GM12878 (cell line): ENCODE measurements around the gene STK4. TPM values are rescaled to one million over a fixed set of nuclear protein-coding genes. Genes with fewer than 3 reads are reported as not detected.

Experiments
- ATAC-seq: fragments of 200-7000 bp; cut with Tn5 transposase; 3 replicates; pipeline ENCODE4 v1.9.1; 2020; ENCODE audit warnings: mild to moderate bottlenecking, moderate library complexity
- BruUV-seq: library from RNA; stranded (reverse); fragments of 400-500 nt; replicated peaks from 2 replicates; lab custom pipeline; 2021; lab: Mats Ljungman, UMichigan
- CTCF ChIA-PET: fragments of 300-600 bp; sonication (Branson Sonifier 250); formaldehyde crosslinking; extraction: SDS; loops from one replicate; lab custom pipeline; 2021; ENCODE audit warnings: inconsistent platforms; lab: Yijun Ruan, JAX
- POLR2A ChIA-PET: fragments of 350-600 bp; formaldehyde crosslinking; extraction: SDS; loops from one replicate; lab custom pipeline; 2021; ENCODE audit warnings: inconsistent platforms; lab: Charles Lee
- RAD21 ChIA-PET: fragments of 300-600 bp; sonication (Branson Sonifier 250); formaldehyde crosslinking; loops from one replicate; lab custom pipeline; 2023; ENCODE audit warnings: antibody characterized with exemption; ENCODE audit not compliant: unreplicated experiment; lab: Charles Lee
- SMC1A ChIA-PET: fragments of 300-600 bp; sonication (Branson Sonifier 250); formaldehyde crosslinking; loops from one replicate; lab custom pipeline; 2023; ENCODE audit not compliant: unreplicated experiment, uncharacterized antibody; lab: Charles Lee
- DNase-seq: peaks from one replicate; pipeline ENCODE4 v3.0.0-alpha.2; 2011; ENCODE audit warnings: low read depth, low spot score
- FAIRE-seq: peaks from 3 replicates; lab custom pipeline; 2011; peaks lifted over from hg19 to GRCh38; lab: Jason Lieb, UNC
- H2AFZ ChIP-seq: 2 replicates; pipeline ENCODE4 v1.6.0; 2011; ENCODE audit warnings: low read depth, low read length, control low read depth; ENCODE audit not compliant: control insufficient read depth
- H3K27ac ChIP-seq: 2 replicates; pipeline ENCODE4 v1.5.1; 2011; ENCODE audit warnings: control low read depth; ENCODE audit not compliant: control insufficient read depth, insufficient read depth
- H3K27me3 ChIP-seq, 2 experiments: replicated peaks in 1 of 2; 2 replicates each; pipeline versions ENCODE4 v1.6.0 to v1.6.1; 2011; ENCODE audit warnings: low read length in 1 of 2; ENCODE audit not compliant: control insufficient read depth in 2 of 2, insufficient read depth in 2 of 2
- H3K36me3 ChIP-seq, 2 experiments: 2 replicates each; pipeline ENCODE4 v1.5.1; 2011; ENCODE audit warnings: low read length in 1 of 2; ENCODE audit not compliant: control insufficient read depth in 2 of 2, insufficient read depth in 2 of 2
- H3K4me1 ChIP-seq: 2 replicates; pipeline ENCODE4 v1.6.1; 2011; ENCODE audit warnings: mild to moderate bottlenecking, low read length, moderate library complexity, mixed read lengths; ENCODE audit not compliant: control insufficient read depth, insufficient read depth
- H3K4me2 ChIP-seq: 2 replicates; pipeline ENCODE4 v1.6.0; 2011; ENCODE audit warnings: control low read depth; ENCODE audit not compliant: control insufficient read depth, insufficient read depth
- H3K4me3 ChIP-seq: fragments of 200-600 bp; sonication (generic); 2 replicates; pipeline ENCODE4 v1.5.1; 2016
- H3K79me2 ChIP-seq: 2 replicates; pipeline ENCODE4 v1.6.0; 2011; ENCODE audit warnings: low read length; ENCODE audit not compliant: control insufficient read depth, insufficient read depth
- H3K9ac ChIP-seq: 2 replicates; pipeline ENCODE4 v1.8.0; 2011; ENCODE audit warnings: low read length, control low read depth, mixed read lengths; ENCODE audit not compliant: control insufficient read depth, insufficient read depth
- H3K9me3 ChIP-seq: replicated peaks from 3 replicates; pipeline ENCODE4 v1.5.1; 2011; ENCODE audit warnings: mild to moderate bottlenecking, low read length; ENCODE audit not compliant: control insufficient read depth, insufficient read depth
- H4K20me1 ChIP-seq: 2 replicates; pipeline ENCODE4 v1.6.0; 2011; ENCODE audit not compliant: control insufficient read depth, insufficient read depth
- RCOR1 ChIP-seq: conservative IDR thresholded peaks from 2 replicates; pipeline ENCODE4 v1.6.1; 2012; ENCODE audit warnings: low read depth, low read length, improper control_type of control experiment
- SIX5 ChIP-seq: IDR thresholded peaks from 2 replicates; pipeline ENCODE4 v1.6.1; 2011; ENCODE audit warnings: mild to moderate bottlenecking, low read depth, low read length, moderate library complexity; ENCODE audit not compliant: severe bottlenecking
- WGBS: methylation state at CpG from one replicate; pipeline ENCODE4 v1.1.6; 2016; ENCODE audit warnings: low lambda C conversion rate; ENCODE audit not compliant: insufficient replicate concordance, insufficient coverage; ENCODE audit errors: missing lambda C conversion rate; 5-methylcytosine and 5-hydroxymethylcytosine counted together
- in situ Hi-C: fragments of 300-500 bp; cut with MboI; formaldehyde crosslinking; loops from 9 replicates; pipeline ENCODE4 v1.14.3; 2018; ENCODE audit warnings: mixed read lengths
- intact Hi-C: fragments of 100-400 bp; cut with micrococcal nuclease; formaldehyde crosslinking; loops from one replicate; pipeline ENCODE4 v1.14.2; 2022; ENCODE audit not compliant: unreplicated experiment
- polyA plus RNA-seq, 11 experiments: library from polyadenylated mRNA; depleted of rRNA in 4 of 11; unstranded in 6 of 11; stranded (reverse) in 5 of 11; fragments of >200 nt; fragmentation: Nextera tagmentation in 4 of 11; fragmentation: Illumina TruSeq in 1 of 11; extraction: Ambion mirVana in 4 of 11; extraction: Trizol in 1 of 11; gene quantifications; 1 replicate in 1 of 11; 2 replicates in 10 of 11; pipeline versions ENCODE4 v1.2.1 to v1.2.3, GENCODE V29; 2011 to 2016; ENCODE audit warnings: inconsistent platforms in 2 of 11, missing spikeins in 2 of 11, low read depth in 1 of 11
- total RNA-seq, 4 experiments: library from RNA; depleted of rRNA in 3 of 4; stranded (reverse); fragments of >200 nt in 3 of 4; fragmentation: Illumina TruSeq in 1 of 4; extraction: Trizol in 1 of 4; gene quantifications; 2 replicates each; pipeline versions ENCODE4 v1.2.1 to v1.2.3, GENCODE V29; 2013 to 2021
- TF ChIP-seq, protein P1 (sequence below): fragments of 450-650 bp; formaldehyde crosslinking; IDR thresholded peaks from 2 replicates; pipeline ENCODE4 v1.5.0; 2022; ENCODE audit warnings: mild to moderate bottlenecking, missing genetic modification characterization

STK4 gene
- total and polyA plus RNA-seq, 10 of the 15 experiments (the other 5 are each of a cell fraction or from before 2014, with no cell fraction given): 24.0 to 135 (median 89.7) TPM

DNA sequence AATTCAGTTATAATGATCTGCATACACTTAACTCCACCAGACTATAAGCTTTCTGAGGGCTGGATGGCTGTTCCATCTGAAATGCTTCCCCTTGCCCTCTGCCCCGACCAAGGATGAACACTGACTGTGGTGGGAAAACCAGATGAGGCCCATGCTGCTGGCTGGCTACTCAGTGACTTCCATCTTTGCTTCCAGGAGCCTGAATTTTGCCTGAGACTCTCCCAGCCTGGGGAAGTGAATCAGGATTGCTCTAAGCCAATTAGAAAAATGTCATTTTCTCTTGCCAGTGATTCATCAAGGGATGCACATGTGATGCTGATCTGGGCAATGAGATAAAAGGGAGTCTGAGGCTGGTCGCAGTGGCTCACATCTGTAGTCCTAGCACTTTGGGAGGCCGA is 4.4 kb upstream of the STK4 start:
- ATAC-seq (no peak), DNase-seq (no peak), FAIRE-seq (no peak)
- no peak for TF ChIP-seq RCOR1
- TF ChIP-seq, protein P1, sequence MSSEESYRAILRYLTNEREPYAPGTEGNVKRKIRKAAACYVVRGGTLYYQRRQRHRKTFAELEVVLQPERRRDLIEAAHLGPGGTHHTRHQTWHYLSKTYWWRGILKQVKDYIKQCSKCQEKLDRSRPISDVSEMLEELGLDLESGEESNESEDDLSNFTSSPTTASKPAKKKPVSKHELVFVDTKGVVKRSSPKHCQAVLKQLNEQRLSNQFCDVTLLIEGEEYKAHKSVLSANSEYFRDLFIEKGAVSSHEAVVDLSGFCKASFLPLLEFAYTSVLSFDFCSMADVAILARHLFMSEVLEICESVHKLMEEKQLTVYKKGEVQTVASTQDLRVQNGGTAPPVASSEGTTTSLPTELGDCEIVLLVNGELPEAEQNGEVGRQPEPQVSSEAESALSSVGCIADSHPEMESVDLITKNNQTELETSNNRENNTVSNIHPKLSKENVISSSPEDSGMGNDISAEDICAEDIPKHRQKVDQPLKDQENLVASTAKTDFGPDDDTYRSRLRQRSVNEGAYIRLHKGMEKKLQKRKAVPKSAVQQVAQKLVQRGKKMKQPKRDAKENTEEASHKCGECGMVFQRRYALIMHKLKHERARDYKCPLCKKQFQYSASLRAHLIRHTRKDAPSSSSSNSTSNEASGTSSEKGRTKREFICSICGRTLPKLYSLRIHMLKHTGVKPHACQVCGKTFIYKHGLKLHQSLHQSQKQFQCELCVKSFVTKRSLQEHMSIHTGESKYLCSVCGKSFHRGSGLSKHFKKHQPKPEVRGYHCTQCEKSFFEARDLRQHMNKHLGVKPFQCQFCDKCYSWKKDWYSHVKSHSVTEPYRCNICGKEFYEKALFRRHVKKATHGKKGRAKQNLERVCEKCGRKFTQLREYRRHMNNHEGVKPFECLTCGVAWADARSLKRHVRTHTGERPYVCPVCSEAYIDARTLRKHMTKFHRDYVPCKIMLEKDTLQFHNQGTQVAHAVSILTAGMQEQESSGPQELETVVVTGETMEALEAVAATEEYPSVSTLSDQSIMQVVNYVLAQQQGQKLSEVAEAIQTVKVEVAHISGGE: no peak
- no peak for TF ChIP-seq SIX5
- H3K4me2 ChIP-seq: no peak overlapping the region
- no peak overlapping the region for H2AFZ ChIP-seq
- ChIA-PET RAD21 (interaction anchor here (0.6 kb wide), 1 partner anchor 390 kb away, joined by 3 read pairs; no protein-coding TSS in a partner anchor), CTCF (interaction anchor here (2.7 to 4.2 kb wide), 2 partner anchors 9 to 14 kb away, joined by 9 to 21 read pairs; no protein-coding TSS in a partner anchor), POLR2A (interaction anchor here (0.6 kb wide), 2 partner anchors 148 to 265 kb away, joined by 4 to 8 read pairs; no protein-coding TSS in a partner anchor), SMC1A (interaction anchor here (1.0 to 6.6 kb wide), 3 partner anchors 16 to 49 kb away, joined by 3 to 66 read pairs (median 3); no protein-coding TSS in a partner anchor)
- H3K36me3 ChIP-seq: peaks cover 0 to 9% of the 10 kb centered on the region in 2 experiments; a peak in 2 of 4 replicates
- intact Hi-C loops: no loop called here
- H3K9me3 ChIP-seq: no peaks in the 10 kb centered on the region
- H3K4me1 ChIP-seq: peaks cover 22% of the 10 kb centered on the region
- H3K9ac ChIP-seq: no peak overlapping the region
- peaks cover 47% of the 10 kb centered on the region for H3K79me2 ChIP-seq
- BruUV-seq: no TSS peak
- 0 out of 2 replicates have a peak, but pooled peaks cover 3% of the 10 kb centered on the region for H4K20me1 ChIP-seq
- no peaks in the 10 kb centered on the region for H3K27me3 ChIP-seq
- 81% methylated on average over 3 of the region's 3 CpGs for WGBS
- no peak overlapping the region for H3K4me3 ChIP-seq
- no peak overlapping the region for H3K27ac ChIP-seq
- in situ Hi-C loops: no loop called here
